Measurements from ENCODE around the gene PICALM.
"Not testable (repeated sequence)": the region's sequence is repeated elsewhere in the genome, so short reads cannot be mapped to it uniquely, and the experiment has no call there.

Gene PICALM

DNA sequence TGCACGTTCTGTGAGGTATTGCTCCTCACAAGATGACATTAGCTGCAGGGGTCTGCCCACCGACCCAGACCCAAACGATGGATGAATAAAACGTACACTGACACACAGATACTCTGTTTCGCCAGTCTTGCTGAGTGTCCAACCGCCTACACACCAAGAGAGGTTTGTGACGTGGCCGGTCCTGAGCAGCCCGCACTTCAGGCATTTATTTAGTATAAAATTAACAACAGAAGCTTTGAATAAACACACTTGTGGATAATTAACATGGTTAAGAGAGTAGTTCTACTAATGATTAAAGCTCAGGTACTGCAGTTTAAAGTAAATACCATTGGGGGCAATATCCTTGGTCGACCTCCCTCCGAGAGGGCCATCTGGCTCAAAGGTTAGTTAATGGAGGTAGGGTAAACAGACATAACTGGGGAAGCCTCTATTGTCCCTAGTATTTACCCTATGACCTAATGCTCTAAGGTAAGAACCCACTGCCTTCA, 138.0 kb downstream of the PICALM start:
- no peak overlapping the region for H3K4me3 ChIP-seq (ENCODE audit: severe bottlenecking)
- ATAC-seq (ENCODE audit: low read depth) = no peak
- TF ChIP-seq, protein P1, sequence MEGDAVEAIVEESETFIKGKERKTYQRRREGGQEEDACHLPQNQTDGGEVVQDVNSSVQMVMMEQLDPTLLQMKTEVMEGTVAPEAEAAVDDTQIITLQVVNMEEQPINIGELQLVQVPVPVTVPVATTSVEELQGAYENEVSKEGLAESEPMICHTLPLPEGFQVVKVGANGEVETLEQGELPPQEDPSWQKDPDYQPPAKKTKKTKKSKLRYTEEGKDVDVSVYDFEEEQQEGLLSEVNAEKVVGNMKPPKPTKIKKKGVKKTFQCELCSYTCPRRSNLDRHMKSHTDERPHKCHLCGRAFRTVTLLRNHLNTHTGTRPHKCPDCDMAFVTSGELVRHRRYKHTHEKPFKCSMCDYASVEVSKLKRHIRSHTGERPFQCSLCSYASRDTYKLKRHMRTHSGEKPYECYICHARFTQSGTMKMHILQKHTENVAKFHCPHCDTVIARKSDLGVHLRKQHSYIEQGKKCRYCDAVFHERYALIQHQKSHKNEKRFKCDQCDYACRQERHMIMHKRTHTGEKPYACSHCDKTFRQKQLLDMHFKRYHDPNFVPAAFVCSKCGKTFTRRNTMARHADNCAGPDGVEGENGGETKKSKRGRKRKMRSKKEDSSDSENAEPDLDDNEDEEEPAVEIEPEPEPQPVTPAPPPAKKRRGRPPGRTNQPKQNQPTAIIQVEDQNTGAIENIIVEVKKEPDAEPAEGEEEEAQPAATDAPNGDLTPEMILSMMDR (IDR thresholded peaks at IDR 0.05; ENCODE audit: poor library complexity, severe bottlenecking) = no peak
- H3K4me1 ChIP-seq (ENCODE audit: insufficient read depth, poor library complexity, severe bottlenecking) = no peaks in the 10 kb centered on the region
- H3K36me3 ChIP-seq (ENCODE audit: low read depth) = no peaks in the 10 kb centered on the region
- no peak overlapping the region for H3K27ac ChIP-seq (ENCODE audit: poor library complexity, severe bottlenecking)
- no peaks in the 10 kb centered on the region for H3K27me3 ChIP-seq (ENCODE audit: insufficient read depth, poor library complexity, severe bottlenecking)
- DNase-seq (ENCODE audit: low spot score) = no peak
- H3K9me3 ChIP-seq (ENCODE audit: severe bottlenecking) = no peaks in the 10 kb centered on the region

DNA sequence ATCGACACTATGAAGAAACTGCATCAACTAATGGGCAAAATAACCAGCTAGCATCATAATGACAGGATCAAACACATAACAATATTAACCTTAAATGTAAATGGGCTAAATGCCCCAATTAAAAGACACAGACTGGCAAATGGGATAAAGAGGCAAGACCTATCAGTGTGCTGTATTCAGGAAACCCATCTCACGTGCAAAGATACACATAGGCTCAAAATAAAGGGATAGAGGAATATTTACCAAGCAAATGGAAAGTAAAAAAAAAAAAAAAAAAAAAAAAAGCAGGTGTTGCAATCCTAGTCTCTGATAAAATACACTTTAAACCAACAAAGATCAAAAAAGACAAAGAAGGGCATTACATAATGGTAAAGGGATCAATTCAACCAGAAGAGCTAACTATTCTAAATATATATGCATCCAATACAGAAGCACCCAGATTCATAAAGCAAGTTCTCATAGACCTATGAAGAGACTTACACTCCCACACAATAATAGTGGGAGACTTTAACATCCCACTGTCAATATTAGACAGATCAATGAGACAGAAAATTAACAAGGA, 142.2 kb downstream of the PICALM start:
- H3K27ac ChIP-seq (ENCODE audit: poor library complexity, severe bottlenecking) = not testable (repeated sequence)

DNA sequence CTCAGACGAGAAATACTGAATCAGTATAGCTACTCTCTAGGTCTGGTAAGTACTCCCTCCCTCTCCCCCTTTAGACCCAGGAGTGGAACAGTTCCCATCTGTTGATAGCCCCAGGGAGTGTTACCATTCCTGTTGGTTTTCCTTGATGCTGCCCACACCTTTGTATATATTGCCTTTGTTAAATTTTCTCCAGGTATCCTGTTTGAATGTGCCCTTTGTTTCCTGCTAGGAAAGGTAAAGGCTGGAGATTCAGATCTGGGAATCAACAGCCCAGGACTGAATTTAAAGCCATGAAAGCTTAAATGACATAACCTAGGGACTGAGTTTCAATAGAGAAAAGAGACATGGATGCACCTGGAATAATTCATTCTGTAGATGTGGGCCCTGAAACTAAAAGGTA, 145.4 kb downstream of the PICALM start:
- H3K4me3 ChIP-seq (ENCODE audit: severe bottlenecking) = no peak overlapping the region
- ATAC-seq (ENCODE audit: low read depth) (no peak), DNase-seq (ENCODE audit: low spot score) (no peak)
- H3K36me3 ChIP-seq (ENCODE audit: low read depth) = no peaks in the 10 kb centered on the region
- no peaks in the 10 kb centered on the region for H3K4me1 ChIP-seq (ENCODE audit: insufficient read depth, poor library complexity, severe bottlenecking)
- no peaks in the 10 kb centered on the region for H3K27me3 ChIP-seq (ENCODE audit: insufficient read depth, poor library complexity, severe bottlenecking)
- no peak overlapping the region for H3K27ac ChIP-seq (ENCODE audit: poor library complexity, severe bottlenecking)
- H3K9me3 ChIP-seq (ENCODE audit: severe bottlenecking) = no peaks in the 10 kb centered on the region
- TF ChIP-seq, protein P1 (IDR thresholded peaks at IDR 0.05; ENCODE audit: poor library complexity, severe bottlenecking) = no peak

More for the DNA sequence above, 142.2 kb downstream of the PICALM start:
- not testable (repeated sequence) for ATAC-seq (ENCODE audit: low read depth); H3K4me3 ChIP-seq (ENCODE audit: severe bottlenecking); H3K9me3 ChIP-seq (ENCODE audit: severe bottlenecking); H3K4me1 ChIP-seq (ENCODE audit: insufficient read depth, poor library complexity, severe bottlenecking); H3K36me3 ChIP-seq (ENCODE audit: low read depth); DNase-seq (ENCODE audit: low spot score); H3K27me3 ChIP-seq (ENCODE audit: insufficient read depth, poor library complexity, severe bottlenecking)

DNA sequence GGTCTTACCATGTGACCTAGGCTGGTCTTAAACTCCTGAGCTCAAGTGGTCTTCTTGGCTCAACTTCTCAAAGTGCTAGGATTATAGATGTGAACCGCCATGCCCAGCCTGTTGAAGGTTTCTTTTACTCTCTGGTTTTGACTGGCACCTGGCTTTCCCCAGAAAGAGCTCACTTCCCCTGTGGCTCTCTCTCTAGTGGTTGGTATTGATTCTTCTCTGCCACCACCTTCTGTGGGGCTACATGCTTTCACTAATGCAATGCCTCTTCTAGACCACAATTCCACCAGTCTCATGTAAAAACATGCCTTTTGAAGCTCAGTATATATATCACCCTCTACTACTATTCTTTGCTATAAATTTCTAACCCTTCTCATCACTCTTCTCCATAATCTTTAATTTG, 146.5 kb downstream of the PICALM start:
- ATAC-seq (ENCODE audit: low read depth) (no peak), DNase-seq (ENCODE audit: low spot score) (no peak)
- H3K9me3 ChIP-seq (ENCODE audit: severe bottlenecking) = no peaks in the 10 kb centered on the region
- H3K4me3 ChIP-seq (ENCODE audit: severe bottlenecking) = no peak overlapping the region
- TF ChIP-seq, protein P1 (IDR thresholded peaks at IDR 0.05; ENCODE audit: poor library complexity, severe bottlenecking) = no peak
- H3K36me3 ChIP-seq (ENCODE audit: low read depth) = no peaks in the 10 kb centered on the region
- H3K27ac ChIP-seq (ENCODE audit: poor library complexity, severe bottlenecking) = no peak overlapping the region
- no peaks in the 10 kb centered on the region for H3K27me3 ChIP-seq (ENCODE audit: insufficient read depth, poor library complexity, severe bottlenecking)
- H3K4me1 ChIP-seq (ENCODE audit: insufficient read depth, poor library complexity, severe bottlenecking) = no peaks in the 10 kb centered on the region

DNA sequence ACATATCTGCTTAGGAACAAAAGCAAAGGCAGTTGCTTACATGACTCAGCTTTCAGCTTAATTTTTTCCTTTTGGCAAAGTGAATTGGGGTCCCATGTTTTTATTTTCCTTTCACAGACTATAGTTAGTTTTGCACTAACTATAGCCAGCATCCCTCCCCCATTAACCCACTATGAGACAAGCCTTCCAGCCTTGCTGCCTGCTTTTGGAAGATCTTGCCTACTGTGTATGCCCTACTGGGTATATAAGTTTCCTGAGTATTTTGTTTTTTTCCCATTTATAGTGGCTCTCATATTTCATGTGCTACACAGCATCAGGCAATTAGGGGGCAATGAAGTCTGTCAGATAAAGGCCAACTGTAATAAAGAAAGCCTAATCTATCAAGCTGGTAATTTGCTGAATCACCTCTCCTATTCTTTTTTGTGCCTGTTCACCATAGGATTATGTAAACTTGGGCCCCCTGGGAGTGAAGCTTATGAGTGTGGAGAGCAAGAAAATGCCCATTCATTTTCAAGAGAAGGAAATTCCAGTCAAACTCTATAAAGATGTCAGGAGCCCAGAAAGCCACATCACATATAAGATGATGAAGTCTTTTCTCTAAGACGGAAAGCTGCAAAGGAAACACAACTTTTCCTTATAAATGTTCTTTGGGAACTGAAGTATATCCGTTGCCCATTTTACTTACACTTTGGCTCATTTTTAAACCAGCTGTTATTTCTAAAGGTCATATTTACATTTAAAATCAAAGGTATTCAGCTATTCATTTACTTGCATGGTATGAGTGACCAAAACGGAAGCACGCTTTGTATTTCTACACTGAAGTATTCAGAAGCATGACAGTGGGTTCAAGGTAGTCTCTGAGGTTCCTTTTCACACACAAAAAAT, 149.7 kb downstream of the PICALM start:
- H3K4me3 ChIP-seq (ENCODE audit: severe bottlenecking) = no peak overlapping the region
- no peak for ATAC-seq (ENCODE audit: low read depth)

More for the DNA sequence above, 149.7 kb downstream of the PICALM start:
- Histone ChIP-seq H3K9me3 (ENCODE audit: severe bottlenecking) (no peaks in the 10 kb centered on the region), H3K4me1 (ENCODE audit: insufficient read depth, poor library complexity, severe bottlenecking) (no peaks in the 10 kb centered on the region), H3K27me3 (ENCODE audit: insufficient read depth, poor library complexity, severe bottlenecking) (no peaks in the 10 kb centered on the region), H3K36me3 (ENCODE audit: low read depth) (no peaks in the 10 kb centered on the region), H3K27ac (ENCODE audit: poor library complexity, severe bottlenecking) (no peak overlapping the region)
- no peak for DNase-seq (ENCODE audit: low spot score)
- TF ChIP-seq, protein P1 (IDR thresholded peaks at IDR 0.05; ENCODE audit: poor library complexity, severe bottlenecking) = no peak

All from RWPE2 (cell line).